Stimulated activated CD4-positive, alpha-beta T cell treated with anti-CD3 and anti-CD28 coated beads, Interleukin-2, amount 100 ng/mL, for 4 hours (primary cell): Measurements from ENCODE around the gene ELK4.

Experiments used
- DNase-seq: peaks from one replicate; pipeline ENCODE4 v3.0.0-alpha.2; 2020; ENCODE audit warnings: low read depth

ELK4 gene

GRCh38 chr1:205595861-205596260, 36.0 kb downstream of the ELK4 start:
- DNase-seq, result no peak

DNA sequence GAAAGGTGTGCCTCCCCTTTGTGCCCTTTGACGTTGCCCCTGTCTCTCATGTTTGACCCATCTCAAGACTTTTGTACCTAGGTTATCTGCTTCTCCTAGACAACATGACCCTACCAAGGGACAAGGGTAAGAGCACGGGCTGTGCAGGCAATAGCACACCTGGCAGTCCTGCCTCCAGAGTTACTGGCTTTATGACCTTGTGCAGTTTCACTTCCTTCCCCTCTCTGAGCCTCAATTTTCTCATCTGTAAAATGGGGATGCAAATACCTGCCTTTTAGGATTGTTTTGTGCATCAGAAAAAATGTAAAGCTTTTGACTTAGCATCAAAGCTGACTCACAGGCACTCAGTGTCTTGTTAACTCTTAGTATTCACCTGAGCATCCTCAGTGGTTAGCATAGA, 36.4 kb downstream of the ELK4 start:
- DNase-seq, result no peak

- DNase-seq, result no peak
Measured at GRCh38 chr1:205594846-205595245, 37.0 kb downstream of the ELK4 start.

- no peak for DNase-seq
Measured at GRCh38 chr1:205593967-205594366, 37.8 kb downstream of the ELK4 start.

DNA sequence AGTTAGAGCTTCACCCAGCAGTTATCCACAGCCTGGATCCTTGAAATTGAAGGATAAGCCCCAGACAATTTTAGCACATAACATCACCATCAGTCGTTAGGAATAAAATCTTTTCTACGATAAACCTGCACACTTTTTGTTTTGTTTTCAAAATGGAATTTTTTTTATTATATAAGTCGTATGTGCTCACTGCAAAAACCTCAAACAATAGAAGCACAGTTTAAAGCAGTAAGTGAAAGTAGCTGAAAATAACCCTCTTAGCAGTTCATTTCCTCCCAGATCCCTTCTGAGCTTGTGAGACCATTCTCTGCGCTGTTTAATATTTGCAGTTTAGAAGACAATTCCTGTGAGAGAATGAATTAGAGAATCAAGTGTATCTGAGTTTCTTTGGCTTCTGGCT, 38.3 kb downstream of the ELK4 start:
- no peak for DNase-seq

GRCh38 chr1:205592443-205593003, 39.3 kb downstream of the ELK4 start:
- DNase-seq, result no peak

- peak; percentile 78 for DNase-seq
Measured at GRCh38 chr1:205591522-205592351, 40.1 kb downstream of the ELK4 start.

- no peak for DNase-seq
Measured at GRCh38 chr1:205590777-205591513, 40.9 kb downstream of the ELK4 start.

DNA sequence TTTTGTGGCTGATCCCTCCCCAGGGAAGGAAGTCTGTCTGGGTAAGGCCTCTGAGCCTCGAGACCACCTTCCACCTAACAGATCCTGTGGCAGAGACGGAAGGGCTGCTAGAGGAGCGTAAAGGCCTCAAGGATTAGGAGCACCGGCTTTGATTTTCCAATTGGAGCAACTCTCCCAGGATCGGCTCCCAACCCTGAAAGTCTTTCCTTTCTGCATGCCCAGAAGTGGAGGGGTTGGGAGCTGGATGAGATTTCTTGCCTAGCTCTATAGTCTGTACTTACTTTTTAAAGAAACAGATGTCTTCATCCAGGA, 41.4 kb downstream of the ELK4 start:
- no peak for DNase-seq

DNA sequence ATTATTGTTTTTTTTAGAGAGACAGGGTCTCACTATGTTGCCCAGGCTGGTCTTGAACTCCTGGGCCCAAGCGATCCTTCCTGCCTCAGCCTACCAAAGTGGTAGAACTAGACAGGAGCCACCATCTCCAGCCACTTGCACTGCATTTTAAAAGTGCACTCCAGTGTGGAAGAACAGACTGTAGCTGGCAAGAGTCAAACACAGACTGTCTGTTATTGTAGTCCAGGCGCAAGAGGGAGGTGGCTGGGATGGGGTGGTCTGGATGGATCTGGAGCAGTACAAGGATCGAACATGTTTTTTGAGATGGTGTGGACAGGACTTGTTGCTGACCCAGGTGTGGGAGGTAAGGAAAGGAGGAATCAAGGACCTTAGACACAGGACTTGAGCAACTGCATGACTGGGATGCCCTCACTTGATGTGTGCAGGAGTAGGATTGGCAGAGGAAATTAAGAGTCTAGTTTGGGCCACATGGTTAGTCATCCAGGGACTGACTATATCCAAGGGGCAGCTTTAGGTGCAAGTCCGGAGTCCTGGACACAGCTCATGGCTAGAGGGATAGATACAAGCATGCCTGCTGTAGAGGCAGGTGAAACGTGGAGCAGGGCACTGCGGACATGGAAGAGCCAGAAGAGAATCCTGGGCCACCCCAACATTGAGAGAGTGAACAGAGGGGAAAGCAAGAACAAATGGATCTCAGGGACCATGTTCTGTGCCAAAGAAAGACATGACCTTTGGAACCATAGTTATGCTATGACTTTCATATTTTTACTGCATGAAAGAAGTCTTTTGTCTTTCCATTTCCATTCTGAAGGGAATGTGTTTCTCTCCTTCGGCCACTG, 42.0 kb downstream of the ELK4 start:
- DNase-seq, result no peak

DNA sequence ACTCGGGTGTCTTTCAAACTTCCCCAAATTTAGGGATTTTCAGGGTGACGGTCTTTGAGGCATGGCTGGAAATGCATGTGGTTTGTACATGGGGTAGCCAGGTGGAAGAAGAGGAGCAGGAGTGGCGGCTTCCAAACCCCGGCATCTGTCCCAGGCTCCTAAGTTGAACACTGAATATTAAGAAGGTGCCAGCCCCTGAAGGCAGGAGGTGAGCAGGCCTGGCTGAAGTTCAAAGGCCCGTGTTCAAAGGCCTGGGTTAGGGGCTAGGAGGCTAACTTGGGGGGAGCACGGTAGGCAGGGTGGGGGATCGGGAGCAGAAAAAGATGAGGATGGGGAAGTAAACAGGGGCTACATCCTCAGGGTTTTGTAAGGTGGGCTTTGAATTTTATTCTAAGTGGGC, 42.8 kb downstream of the ELK4 start:
- DNase-seq, result no peak

DNA sequence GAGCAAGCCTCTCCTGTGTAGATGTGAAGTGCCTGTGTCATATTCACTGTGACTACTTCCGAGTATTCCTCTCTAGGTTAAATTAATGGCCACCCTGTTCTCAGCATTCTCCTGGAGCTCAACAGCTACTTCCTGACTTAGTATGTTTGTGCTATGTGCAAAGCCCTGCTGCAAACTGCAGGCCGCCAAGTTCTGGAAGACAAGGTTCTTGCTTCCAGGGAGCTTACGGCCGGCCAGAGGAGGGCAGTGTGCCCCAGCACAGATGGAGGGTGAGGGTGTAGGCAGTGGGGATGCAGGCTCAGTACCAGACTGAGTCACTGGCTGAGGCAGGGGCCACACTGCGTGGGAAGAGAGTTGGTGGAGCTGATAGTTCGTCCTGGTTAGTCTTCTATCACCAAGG, 43.2 kb downstream of the ELK4 start:
- DNase-seq, result no peak

- DNase-seq, result no peak
Measured at GRCh38 chr1:205587581-205587980, 44.2 kb downstream of the ELK4 start.

- no peak for DNase-seq
Measured at GRCh38 chr1:205585835-205586785, 45.7 kb downstream of the ELK4 start.

GRCh38 chr1:205585169-205585834, 46.5 kb downstream of the ELK4 start:
- no peak for DNase-seq

DNA sequence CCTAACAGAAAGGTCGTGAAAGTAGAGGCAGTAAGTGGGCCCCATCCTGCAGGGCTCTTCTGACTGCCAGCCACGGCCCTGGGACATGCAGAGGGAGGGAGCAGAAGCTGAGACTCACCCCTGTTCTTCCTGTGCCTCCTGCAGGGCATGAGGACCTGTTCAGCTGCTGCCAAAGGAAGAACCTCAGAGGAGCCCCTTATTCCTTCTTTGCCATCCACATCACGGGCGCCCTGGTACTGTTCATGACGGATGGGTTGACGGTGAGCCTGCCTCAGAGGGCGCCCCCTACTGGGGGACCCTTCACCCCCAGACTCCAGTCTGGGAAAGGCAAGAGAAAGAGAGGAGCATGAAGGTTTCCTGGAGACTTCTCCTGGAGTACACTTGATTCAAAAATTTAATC, 47.1 kb downstream of the ELK4 start:
- no peak for DNase-seq

DNA sequence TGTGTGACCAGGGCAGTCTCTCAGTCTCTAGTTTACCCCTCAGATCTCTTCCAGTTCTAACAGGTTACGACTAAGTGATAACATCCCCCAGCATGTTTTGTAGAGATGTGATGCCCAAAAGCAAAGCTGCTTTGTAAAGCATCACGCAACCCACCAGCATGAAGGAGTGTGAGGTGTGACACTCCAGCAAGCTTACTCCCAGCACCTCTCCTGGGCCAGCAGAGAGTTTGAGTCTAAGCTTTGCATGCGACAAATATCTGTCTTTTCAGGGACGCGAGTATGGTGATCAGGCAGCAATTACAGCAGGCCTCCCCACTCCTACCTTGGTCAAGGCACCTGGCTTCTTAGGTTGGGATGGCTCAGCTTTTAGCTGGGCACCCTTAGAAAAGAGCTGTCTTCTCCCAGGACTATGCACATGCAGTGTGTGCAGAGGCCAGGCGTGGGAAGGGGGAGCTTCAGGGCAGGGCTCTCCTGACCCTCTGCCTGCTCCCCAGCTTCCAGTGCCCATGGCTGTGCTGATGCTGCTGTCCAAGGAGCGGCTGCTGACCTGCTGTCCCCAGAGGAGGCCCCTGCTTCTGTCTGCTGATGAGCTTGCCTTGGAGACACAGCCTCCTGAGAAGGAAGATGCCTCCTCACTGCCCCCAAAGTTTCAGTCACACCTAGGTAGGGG, 48.2 kb downstream of the ELK4 start:
- DNase-seq, result no peak

- DNase-seq, result no peak
Measured at GRCh38 chr1:205582471-205583291, 49.1 kb downstream of the ELK4 start.

DNA sequence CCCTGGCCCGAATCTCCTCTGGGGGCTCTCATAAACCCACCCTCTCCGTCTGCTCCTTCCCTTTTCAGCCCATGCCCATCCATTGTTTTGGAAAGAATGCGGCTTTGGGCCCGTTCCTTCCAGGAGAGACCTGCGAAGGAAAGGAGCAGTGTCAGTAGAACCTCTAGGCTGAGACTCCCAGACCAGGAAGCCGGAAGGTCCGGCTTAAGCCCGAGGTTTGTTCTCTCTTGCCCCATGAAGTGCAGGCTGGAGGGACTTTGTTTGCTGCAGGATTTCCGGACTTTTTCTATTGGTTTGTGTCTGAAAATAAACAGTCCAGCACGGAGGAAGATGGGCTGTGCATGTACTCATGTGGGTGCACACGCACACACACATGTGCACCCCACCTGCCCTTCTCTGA, 49.8 kb downstream of the ELK4 start:
- DNase-seq, result no peak
